Loucy (cell line): ENCODE measurements around the gene TMEM126A.

Experiments used
- EZH2phosphoT487 ChIP-seq: fragments of 200-600 bp; IDR thresholded peaks from 2 replicates; pipeline ENCODE4 v1.6.1; 2018; ENCODE audit warnings: antibody characterized with exemption, mild to moderate bottlenecking, moderate library complexity, borderline replicate concordance
- TF ChIP-seq, protein P1 (sequence below): fragments of 200-600 bp; sonication (generic); conservative IDR thresholded peaks from 2 replicates; pipeline ENCODE4 v1.5.1; 2014; ENCODE audit warnings: mild to moderate bottlenecking, antibody characterized with exemption, low read length

DNA sequence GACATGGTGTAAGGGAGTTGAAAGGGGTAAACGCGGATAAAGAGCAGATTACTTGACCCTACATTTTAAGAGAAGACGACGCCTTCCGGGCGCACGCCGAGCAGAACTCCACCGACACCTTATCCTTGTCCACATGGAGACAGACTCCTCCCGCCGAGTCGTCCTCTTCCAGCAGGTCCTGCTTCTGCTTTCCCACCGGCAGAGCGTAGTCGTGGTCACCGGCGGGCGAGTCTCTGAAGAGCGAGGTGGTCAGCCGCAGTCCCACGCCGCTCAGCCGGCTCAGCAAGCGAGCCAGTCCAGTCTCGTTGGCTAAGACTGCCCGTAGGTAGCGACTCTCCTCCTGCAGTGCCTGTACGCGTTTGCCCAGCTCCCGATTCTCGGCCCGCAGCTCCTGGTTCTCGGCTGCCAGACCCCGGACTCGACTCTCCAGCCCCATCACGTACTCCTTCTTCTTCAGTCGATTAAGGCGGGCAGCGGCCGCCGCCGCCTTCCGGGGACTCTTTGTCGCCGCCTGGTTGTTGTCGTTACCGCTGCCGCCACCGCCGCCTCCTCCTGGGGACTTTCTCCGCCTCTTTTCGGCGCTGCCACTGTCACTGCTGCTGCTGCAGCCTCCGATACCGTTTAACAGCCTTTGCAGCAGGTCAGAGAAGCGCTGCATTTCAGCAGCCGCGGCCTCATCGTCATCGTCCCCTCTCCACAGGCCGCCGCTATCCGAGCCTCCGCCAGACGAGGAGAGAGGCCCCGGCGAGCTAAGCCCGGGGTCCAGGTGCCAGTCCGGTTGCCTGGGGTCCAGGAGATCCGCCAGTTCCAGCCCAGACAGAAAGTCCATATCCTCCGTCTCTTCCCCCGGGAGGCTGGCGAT is 16.2 kb downstream of the TMEM126A start:
- TF ChIP-seq, protein P1, sequence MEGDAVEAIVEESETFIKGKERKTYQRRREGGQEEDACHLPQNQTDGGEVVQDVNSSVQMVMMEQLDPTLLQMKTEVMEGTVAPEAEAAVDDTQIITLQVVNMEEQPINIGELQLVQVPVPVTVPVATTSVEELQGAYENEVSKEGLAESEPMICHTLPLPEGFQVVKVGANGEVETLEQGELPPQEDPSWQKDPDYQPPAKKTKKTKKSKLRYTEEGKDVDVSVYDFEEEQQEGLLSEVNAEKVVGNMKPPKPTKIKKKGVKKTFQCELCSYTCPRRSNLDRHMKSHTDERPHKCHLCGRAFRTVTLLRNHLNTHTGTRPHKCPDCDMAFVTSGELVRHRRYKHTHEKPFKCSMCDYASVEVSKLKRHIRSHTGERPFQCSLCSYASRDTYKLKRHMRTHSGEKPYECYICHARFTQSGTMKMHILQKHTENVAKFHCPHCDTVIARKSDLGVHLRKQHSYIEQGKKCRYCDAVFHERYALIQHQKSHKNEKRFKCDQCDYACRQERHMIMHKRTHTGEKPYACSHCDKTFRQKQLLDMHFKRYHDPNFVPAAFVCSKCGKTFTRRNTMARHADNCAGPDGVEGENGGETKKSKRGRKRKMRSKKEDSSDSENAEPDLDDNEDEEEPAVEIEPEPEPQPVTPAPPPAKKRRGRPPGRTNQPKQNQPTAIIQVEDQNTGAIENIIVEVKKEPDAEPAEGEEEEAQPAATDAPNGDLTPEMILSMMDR: peak; percentile 55
- TF ChIP-seq EZH2phosphoT487: no peak
